Fibroblast of mammary gland (primary cell): Measurements from ENCODE around the gene TPBGL.
A peak's percentile ranks its signal among the peaks of the same experiment; 100 is the strongest.

Source experiments
- DNase-seq: peaks from one replicate; pipeline ENCODE4 v3.0.0-alpha.2; 2010; ENCODE audit warnings: low read depth
- H3K4me3 ChIP-seq: 2 replicates; pipeline ENCODE4 v1.5.1; 2011; ENCODE audit warnings: low read depth, mild to moderate bottlenecking, low read length, moderate library complexity; ENCODE audit not compliant: control insufficient read depth
- CTCF ChIP-seq: conservative IDR thresholded peaks from 2 replicates; pipeline ENCODE4 v1.5.1; 2011; ENCODE audit warnings: low read depth, low read length, inconsistent platforms; ENCODE audit not compliant: control insufficient read depth, insufficient read depth

TPBGL gene

GRCh38 chr11:75205564-75206020 is 35.0 kb upstream of the TPBGL start:
- no peak for TF ChIP-seq CTCF
- no peak for DNase-seq
- H3K4me3 ChIP-seq = no peak overlapping the region

- DNase-seq = no peak
- TF ChIP-seq CTCF = no peak
Measured at GRCh38 chr11:75208446-75208845, 32.1 kb upstream of the TPBGL start.

DNA sequence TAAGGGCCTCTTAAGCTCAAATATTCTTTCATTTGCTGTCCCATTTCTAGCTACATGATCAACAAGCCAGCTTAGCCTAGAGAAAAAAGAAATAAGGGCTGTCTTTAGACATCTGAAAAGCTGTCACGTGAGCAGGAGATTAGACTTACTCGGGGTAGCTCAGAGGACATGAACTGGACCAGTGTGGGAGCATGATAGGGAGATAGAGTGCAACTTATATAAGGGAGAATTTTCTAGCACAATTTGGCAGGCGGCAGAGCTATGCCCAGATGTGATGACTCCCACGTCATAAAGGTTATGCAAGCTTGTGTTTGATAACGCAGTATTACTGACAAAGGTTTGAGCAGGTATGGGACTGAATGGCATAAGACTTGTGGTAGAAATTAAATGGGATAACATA is 28.2 kb upstream of the TPBGL start:
- TF ChIP-seq CTCF = no peak
- DNase-seq = no peak
- H3K4me3 ChIP-seq = no peak overlapping the region

More at GRCh38 chr11:75208446-75208845, 32.1 kb upstream of the TPBGL start:
- no peak overlapping the region for H3K4me3 ChIP-seq

- TF ChIP-seq CTCF = peak; percentile 50
- H3K4me3 ChIP-seq = no peak overlapping the region
- DNase-seq = peak; percentile 75
Measured at GRCh38 chr11:75214411-75214821, 26.2 kb upstream of the TPBGL start.

DNA sequence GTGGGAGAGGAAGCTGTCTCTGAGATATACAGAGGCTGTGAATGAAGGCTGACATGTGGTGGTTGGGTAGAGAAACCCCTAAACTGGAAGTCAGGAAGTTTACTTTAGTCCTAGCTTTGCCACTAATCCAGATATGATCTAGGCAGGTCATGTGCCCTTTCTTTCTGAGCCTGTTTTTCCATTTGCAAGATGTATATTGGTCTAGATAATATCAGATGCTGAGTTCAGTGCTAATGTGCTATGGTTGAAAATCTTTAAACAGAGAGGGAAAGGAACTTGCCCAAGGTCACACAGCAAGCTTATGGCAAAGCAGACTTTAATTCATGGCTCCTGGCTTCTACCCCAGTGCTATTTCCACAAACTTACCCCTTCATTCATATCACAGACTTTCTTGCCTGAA is 25.7 kb upstream of the TPBGL start:
- no peak overlapping the region for H3K4me3 ChIP-seq
- no peak for TF ChIP-seq CTCF
- no peak for DNase-seq

DNA sequence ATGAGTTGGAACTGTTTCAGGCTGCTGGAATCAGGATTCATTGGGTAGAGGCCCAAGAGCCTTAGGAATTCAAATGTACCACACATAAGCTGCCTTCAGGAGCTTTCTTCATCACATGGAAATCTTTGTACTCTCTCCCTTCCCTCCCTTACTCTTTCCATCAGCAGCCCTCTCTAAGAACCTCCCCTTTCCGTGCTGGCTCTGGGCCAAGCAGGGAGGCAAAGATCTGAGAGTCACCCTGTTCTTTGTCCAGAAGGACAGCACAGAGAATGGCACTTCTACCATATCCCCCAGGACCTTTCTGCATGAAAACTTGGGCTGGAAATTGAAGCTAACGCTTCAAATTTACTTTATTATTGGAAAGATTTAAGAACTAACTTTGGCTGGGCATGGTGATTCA is 20.7 kb upstream of the TPBGL start:
- DNase-seq = no peak
- TF ChIP-seq CTCF = no peak
- H3K4me3 ChIP-seq = no peak overlapping the region
